Stimulated activated CD8-positive, alpha-beta memory T cell treated with anti-CD3 and anti-CD28 coated beads, Interleukin-4, amount 100 ng/mL, for 24 hours (primary cell): Measurements from ENCODE around the gene SLC44A3.

Experiments used
- DNase-seq: peaks from one replicate; pipeline ENCODE4 v3.0.0-alpha.2; 2020; ENCODE audit warnings: low read depth

The SLC44A3 gene

GRCh38 chr1:94908190-94908589 is 88.0 kb downstream of the SLC44A3 start:
- DNase-seq: no peak

GRCh38 chr1:94908965-94909364 is 88.8 kb downstream of the SLC44A3 start:
- no peak for DNase-seq

- DNase-seq: no peak
Observed at GRCh38 chr1:94909486-94909885, 89.3 kb downstream of the SLC44A3 start.

- DNase-seq: no peak
Observed at GRCh38 chr1:94912263-94913184, 92.4 kb downstream of the SLC44A3 start.

- DNase-seq: no peak
Observed at GRCh38 chr1:94917251-94917650, 97.1 kb downstream of the SLC44A3 start.

- no peak for DNase-seq
Observed at GRCh38 chr1:94919241-94920030, 99.3 kb downstream of the SLC44A3 start.

- no peak for DNase-seq
Observed at GRCh38 chr1:94920061-94920460, 99.9 kb downstream of the SLC44A3 start.

GRCh38 chr1:94921977-94922376 is 101.8 kb downstream of the SLC44A3 start:
- DNase-seq: no peak

GRCh38 chr1:94922761-94923331 is 102.7 kb downstream of the SLC44A3 start:
- DNase-seq: no peak

- no peak for DNase-seq
Observed at GRCh38 chr1:94925004-94925403, 104.8 kb downstream of the SLC44A3 start.

GRCh38 chr1:94925561-94926125 is 105.5 kb downstream of the SLC44A3 start:
- no peak for DNase-seq

GRCh38 chr1:94926126-94926914 is 106.2 kb downstream of the SLC44A3 start:
- DNase-seq: peak; percentile 9

GRCh38 chr1:94926915-94927404 is 106.8 kb downstream of the SLC44A3 start, which contains the start of gene CNN3:
TSS of gene CNN3 (minus strand) at chr1:94927110. CDS start at chr1:94926894, 216 bp downstream.
- peak; percentile 60 for DNase-seq

GRCh38 chr1:94927405-94928175 is 107.4 kb downstream of the SLC44A3 start:
- no peak for DNase-seq

GRCh38 chr1:94928293-94928939 is 108.3 kb downstream of the SLC44A3 start:
- DNase-seq: no peak

- DNase-seq: no peak
Observed at GRCh38 chr1:94929351-94930217, 109.4 kb downstream of the SLC44A3 start.

- DNase-seq: no peak
Observed at GRCh38 chr1:94931254-94931841, 111.2 kb downstream of the SLC44A3 start.

GRCh38 chr1:94934551-94934950 is 114.4 kb downstream of the SLC44A3 start:
- DNase-seq: no peak
